Activated naive CD8-positive, alpha-beta T cell treated with anti-CD3 and anti-CD28 coated beads, Interleukin-2, amount 50 U/mL, for 24 hours (primary cell): Measurements from ENCODE around the gene CTTN.

Experiments used
- ATAC-seq: fragments of 150-1000 bp; cut with Tn5 transposase; one replicate; pipeline ENCODE4 v1.10.0; 2021
- DNase-seq: peaks from one replicate; pipeline ENCODE4 v3.0.0; 2021
- H3K27ac Mint-ChIP-seq: one replicate; pipeline ENCODE4 v1.8.0; 2021; ENCODE audit warnings: mild to moderate bottlenecking, mixed read lengths
- H3K27me3 Mint-ChIP-seq: one replicate; pipeline ENCODE4 v1.8.0; 2021; ENCODE audit warnings: mixed read lengths
- H3K36me3 Mint-ChIP-seq: one replicate; pipeline ENCODE4 v1.8.0; 2021; ENCODE audit warnings: low read depth, mixed read lengths
- H3K4me1 Mint-ChIP-seq: one replicate; pipeline ENCODE4 v1.8.0; 2021; ENCODE audit warnings: mixed read lengths
- H3K4me3 Mint-ChIP-seq: one replicate; pipeline ENCODE4 v1.8.0; 2021; ENCODE audit warnings: mild to moderate bottlenecking, moderate library complexity, mixed read lengths
- H3K9me3 Mint-ChIP-seq: one replicate; pipeline ENCODE4 v1.8.0; 2021; ENCODE audit warnings: mixed read lengths

CTTN gene

GRCh38 chr11:70397983-70398833 is at the start of gene CTTN:
TSS of gene CTTN (plus strand) at chr11:70398529. CDS start at chr11:70407298, 8,769 bp downstream.
- ATAC-seq (peak; percentile 58), DNase-seq (peak; percentile 78)
- peaks cover 55% of the 10 kb centered on the region for H3K4me1 Mint-ChIP-seq
- peaks cover 61% of the 10 kb centered on the region for H3K27me3 Mint-ChIP-seq
- H3K4me3 Mint-ChIP-seq, result peak within 1 kb of the TSS; percentile 84
- H3K36me3 Mint-ChIP-seq, result peaks cover 18% of the 10 kb centered on the region
- H3K9me3 Mint-ChIP-seq, result no peaks in the 10 kb centered on the region
- peak within 1 kb of the TSS; percentile 91 for H3K27ac Mint-ChIP-seq

DNA sequence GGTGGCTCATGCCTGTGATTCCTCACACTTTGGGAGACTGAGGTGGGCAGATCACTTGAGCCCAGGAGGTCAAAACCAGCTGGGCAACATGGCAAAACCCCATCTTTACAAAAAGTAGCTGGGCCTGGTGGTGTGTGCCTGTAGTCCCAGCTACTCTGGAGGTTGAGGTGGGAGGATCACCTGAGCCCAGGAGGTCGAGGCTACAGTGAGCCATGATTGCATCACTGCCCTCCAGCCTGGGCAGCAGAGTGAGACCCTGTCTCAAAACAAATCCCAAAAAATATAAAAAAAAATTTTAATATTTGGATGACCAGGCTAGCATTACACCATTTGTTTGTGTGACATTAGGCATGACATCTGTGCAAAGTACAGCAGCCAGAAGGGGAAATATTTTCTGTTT is 49.7 kb upstream of the CTTN start:
- Mint-ChIP-seq H3K9me3 (no peaks in the 10 kb centered on the region), H3K4me1 (no peaks in the 10 kb centered on the region), H3K27ac (no peak overlapping the region), H3K36me3 (peaks cover 24% of the 10 kb centered on the region), H3K4me3 (no peak overlapping the region), H3K27me3 (no peaks in the 10 kb centered on the region)
- ATAC-seq (no peak), DNase-seq (no peak)

DNA sequence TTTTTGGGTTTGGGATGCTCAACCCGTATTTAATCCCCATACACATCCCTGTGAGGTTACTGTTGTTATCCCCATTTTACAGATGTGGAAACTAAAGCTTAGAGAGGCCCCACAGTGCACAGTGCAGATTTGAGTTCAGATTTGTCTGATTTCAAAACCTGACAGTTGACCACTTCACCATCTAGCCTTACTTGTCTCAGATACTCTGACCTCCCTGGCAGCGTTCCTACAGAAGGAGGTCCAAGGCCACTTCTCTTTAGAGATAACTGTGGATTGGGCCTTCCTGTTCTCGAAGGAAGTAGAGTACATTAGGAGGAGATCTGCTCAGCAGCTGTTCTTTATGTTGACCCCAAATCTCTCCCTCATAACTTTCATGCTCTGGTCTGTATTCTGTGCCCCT is 46.7 kb upstream of the CTTN start:
- ATAC-seq, result no peak
- Mint-ChIP-seq H3K27ac (no peak overlapping the region), H3K27me3 (no peaks in the 10 kb centered on the region), H3K9me3 (no peaks in the 10 kb centered on the region), H3K4me3 (no peak overlapping the region), H3K36me3 (peaks cover 45% of the 10 kb centered on the region), H3K4me1 (no peaks in the 10 kb centered on the region)
- DNase-seq, result no peak

GRCh38 chr11:70352100-70352499 is 46.2 kb upstream of the CTTN start:
- H3K36me3 Mint-ChIP-seq, result peaks cover 45% of the 10 kb centered on the region
- H3K4me1 Mint-ChIP-seq, result no peaks in the 10 kb centered on the region
- ATAC-seq (no peak), DNase-seq (no peak)
- H3K27me3 Mint-ChIP-seq, result no peaks in the 10 kb centered on the region
- no peak overlapping the region for H3K27ac Mint-ChIP-seq
- no peak overlapping the region for H3K4me3 Mint-ChIP-seq
- no peaks in the 10 kb centered on the region for H3K9me3 Mint-ChIP-seq

DNA sequence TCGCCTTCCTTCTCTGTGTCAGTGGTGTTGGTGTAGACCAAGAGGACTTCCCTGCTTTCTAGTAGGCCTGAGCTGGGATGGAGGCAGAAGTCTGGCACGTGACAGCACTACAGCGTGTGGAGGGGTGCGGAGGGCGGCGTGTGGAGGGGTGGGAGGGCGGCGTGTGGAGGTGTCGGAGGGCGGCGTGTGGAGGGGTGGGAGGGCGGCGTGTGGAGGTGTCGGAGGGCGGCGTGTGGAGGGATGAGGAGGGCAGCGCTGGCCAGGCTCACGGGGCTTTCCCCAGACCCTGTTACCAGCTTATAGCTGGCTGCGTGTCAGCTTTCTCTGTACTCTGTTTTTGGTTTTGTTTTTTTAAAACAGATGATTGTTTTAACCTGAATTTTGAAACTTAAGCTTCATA is 45.7 kb upstream of the CTTN start:
- H3K36me3 Mint-ChIP-seq, result peaks cover 43% of the 10 kb centered on the region
- no peak for DNase-seq
- H3K27ac Mint-ChIP-seq, result no peak overlapping the region
- no peaks in the 10 kb centered on the region for H3K27me3 Mint-ChIP-seq
- H3K4me3 Mint-ChIP-seq, result no peak overlapping the region
- no peak for ATAC-seq
- H3K9me3 Mint-ChIP-seq, result no peaks in the 10 kb centered on the region
- no peaks in the 10 kb centered on the region for H3K4me1 Mint-ChIP-seq

GRCh38 chr11:70353329-70353728 is 45.0 kb upstream of the CTTN start:
- peaks cover 45% of the 10 kb centered on the region for H3K36me3 Mint-ChIP-seq
- no peaks in the 10 kb centered on the region for H3K27me3 Mint-ChIP-seq
- DNase-seq (no peak), ATAC-seq (no peak)
- H3K4me3 Mint-ChIP-seq, result no peak overlapping the region
- no peaks in the 10 kb centered on the region for H3K9me3 Mint-ChIP-seq
- H3K4me1 Mint-ChIP-seq, result no peaks in the 10 kb centered on the region
- H3K27ac Mint-ChIP-seq, result no peak overlapping the region

DNA sequence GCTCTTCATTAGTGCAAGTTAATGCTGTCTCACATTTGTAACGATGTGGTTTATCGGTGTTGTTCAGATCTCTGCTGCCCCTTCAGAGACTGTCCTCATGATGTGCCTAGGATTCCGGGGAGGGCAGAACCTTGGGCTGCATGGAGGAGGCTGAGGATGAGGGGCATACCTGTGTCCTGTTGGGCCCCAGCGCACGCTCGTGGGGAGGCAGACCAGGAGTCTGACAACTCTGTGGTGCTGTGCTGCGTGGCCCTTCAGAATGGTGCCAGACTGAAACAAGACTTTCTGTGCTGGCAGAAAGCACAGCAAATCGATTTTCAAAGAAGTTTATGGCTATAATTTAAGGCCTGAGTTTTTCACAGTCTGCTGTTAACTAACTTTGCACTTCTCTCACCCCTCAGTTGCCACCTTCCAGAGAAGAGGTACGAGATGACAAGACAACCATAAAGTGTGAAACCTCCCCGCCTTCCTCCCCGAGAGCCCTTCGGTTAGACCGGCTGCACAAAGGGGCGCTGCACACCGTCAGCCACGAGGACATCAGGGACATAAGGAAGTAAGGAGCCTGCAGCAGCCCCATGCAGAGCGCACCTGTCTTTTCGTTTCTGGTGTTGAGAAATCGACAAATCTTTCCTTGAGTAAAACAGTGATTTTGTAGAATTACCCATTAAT is 44.3 kb upstream of the CTTN start:
- H3K27me3 Mint-ChIP-seq, result no peaks in the 10 kb centered on the region
- DNase-seq (no peak), ATAC-seq (no peak)
- H3K27ac Mint-ChIP-seq, result no peak overlapping the region
- no peaks in the 10 kb centered on the region for H3K4me1 Mint-ChIP-seq
- no peaks in the 10 kb centered on the region for H3K9me3 Mint-ChIP-seq
- H3K36me3 Mint-ChIP-seq, result peaks cover 51% of the 10 kb centered on the region
- no peak overlapping the region for H3K4me3 Mint-ChIP-seq

DNA sequence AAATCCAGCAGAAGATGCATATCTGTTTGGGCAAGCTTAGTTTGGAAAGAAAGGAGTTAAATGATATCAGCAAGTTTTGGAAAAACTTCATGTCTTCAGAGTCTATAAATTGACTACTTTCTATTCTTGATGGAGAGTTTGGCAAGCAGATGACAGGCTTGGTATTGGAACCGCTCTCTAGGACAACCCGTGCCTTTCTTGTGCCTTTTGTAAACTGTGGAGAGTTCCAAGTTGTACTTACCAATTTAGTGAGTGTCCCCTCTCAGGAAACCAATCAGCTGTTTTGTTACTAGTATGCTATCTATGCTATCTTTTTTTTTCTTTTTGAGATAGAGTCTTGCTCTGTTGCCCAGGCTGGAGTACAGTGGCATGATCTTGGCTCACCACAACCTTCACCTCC is 43.7 kb upstream of the CTTN start:
- H3K27ac Mint-ChIP-seq, result no peak overlapping the region
- peaks cover 53% of the 10 kb centered on the region for H3K36me3 Mint-ChIP-seq
- DNase-seq, result no peak
- no peaks in the 10 kb centered on the region for H3K9me3 Mint-ChIP-seq
- H3K4me3 Mint-ChIP-seq, result no peak overlapping the region
- no peaks in the 10 kb centered on the region for H3K27me3 Mint-ChIP-seq
- ATAC-seq, result no peak
- no peaks in the 10 kb centered on the region for H3K4me1 Mint-ChIP-seq

DNA sequence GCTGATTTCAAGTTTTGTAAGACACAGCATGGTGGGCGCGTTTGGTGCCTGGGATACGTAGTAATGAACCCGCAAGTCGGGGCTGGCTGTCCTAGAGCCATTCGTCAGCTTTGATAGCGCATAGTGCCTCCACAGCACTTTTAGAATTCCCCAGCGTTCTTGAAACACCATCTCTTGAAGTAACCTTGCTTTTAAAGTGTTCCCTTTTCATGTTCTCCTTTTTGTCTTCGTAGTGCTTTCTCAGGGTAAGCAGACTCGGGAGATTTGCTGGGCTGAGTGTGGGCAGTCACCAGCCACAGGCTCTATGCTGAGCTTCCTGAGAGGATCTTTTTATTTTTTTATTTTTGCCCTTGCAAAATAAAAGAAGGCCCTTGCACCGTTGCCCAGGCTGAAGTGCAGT is 39.6 kb upstream of the CTTN start:
- Mint-ChIP-seq H3K4me3 (no peak overlapping the region), H3K27me3 (no peaks in the 10 kb centered on the region), H3K36me3 (peaks cover 74% of the 10 kb centered on the region), H3K9me3 (no peaks in the 10 kb centered on the region), H3K4me1 (peaks cover 6% of the 10 kb centered on the region), H3K27ac (no peak overlapping the region)
- DNase-seq (no peak), ATAC-seq (no peak)

DNA sequence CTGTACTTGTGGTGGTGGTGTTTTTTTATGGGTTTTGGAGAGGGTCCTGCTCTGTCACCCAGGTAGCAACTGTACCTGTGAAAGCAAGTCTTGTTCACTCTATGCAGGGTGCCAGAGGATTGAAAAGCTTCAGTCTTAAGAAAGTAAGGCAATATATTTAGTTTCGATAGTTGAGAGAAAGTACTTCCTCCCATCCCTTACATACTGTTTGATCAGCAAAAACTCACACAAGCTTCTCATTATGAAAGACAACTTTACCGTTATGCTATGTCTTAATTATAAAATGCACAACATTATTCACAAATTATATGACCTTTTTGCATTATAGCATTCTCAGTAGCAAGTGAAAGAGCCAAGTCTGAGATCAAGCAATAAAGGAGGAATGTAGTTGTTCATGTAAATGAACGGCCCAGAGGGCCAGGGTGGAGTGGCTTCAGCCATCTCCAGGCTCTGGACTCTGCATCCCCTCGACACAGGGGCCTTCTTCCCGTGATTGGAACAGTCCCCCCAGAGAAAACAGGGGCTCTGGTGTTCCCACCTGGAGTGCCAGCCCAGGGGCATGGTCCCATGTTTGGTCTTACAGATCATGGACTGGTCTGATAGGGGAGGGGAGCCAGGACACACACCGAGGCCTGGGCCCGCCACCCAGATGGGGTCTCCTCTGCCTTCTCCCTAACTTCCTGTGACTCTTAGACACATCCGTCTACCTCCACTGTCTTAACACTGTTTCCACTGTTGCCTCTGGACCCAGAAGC is 38.7 kb upstream of the CTTN start:
- Mint-ChIP-seq H3K4me1 (peaks cover 14% of the 10 kb centered on the region), H3K36me3 (peaks cover 73% of the 10 kb centered on the region), H3K9me3 (no peaks in the 10 kb centered on the region), H3K4me3 (no peak overlapping the region), H3K27ac (no peak overlapping the region), H3K27me3 (no peaks in the 10 kb centered on the region)
- no peak for DNase-seq
- ATAC-seq, result no peak

DNA sequence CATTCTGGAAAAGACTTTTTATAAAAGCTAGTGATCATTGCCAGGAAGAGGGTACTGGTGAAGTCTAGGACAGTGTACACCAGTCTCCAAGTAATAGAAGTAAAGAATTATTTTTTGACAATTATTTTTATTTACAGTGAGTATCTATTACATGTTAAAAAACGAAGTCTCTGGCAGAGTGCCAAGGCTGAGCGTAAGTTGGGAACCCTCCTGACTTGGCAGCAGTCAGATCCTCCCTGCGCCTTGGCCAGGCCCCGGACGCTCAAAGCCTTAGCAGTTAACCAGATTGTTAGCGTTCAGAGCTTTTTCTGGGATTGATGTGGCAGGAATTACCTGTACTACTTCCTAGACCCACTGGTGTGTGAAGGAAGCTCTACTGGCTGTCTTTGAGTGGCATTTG is 38.1 kb upstream of the CTTN start:
- Mint-ChIP-seq H3K4me3 (no peak overlapping the region), H3K9me3 (no peaks in the 10 kb centered on the region), H3K27me3 (peaks cover 3% of the 10 kb centered on the region), H3K27ac (no peak overlapping the region), H3K4me1 (peaks cover 20% of the 10 kb centered on the region), H3K36me3 (peaks cover 72% of the 10 kb centered on the region)
- DNase-seq (no peak), ATAC-seq (no peak)

DNA sequence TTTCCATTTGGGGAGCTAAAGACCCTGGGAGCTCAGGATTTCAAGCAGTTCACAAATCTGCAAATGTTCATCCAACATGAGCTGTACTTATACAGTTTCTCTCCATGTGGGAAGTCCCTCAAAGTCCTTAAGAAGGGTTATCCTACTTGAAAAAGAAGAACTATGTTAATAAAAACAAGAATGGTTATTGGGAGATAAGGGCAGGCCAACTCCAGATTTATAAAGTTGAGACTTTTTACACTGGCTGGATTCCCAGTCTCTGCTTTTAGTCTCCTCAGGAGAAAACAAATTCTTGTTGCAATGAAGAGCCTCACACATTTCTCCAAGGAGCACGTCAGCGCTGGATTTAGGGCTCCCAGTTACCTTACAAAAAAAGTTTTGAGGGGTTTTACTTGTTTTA is 34.2 kb upstream of the CTTN start:
- H3K9me3 Mint-ChIP-seq, result no peaks in the 10 kb centered on the region
- H3K36me3 Mint-ChIP-seq, result peaks cover 64% of the 10 kb centered on the region
- peaks cover 42% of the 10 kb centered on the region for H3K4me1 Mint-ChIP-seq
- no peak for ATAC-seq
- DNase-seq, result no peak
- peaks cover 3% of the 10 kb centered on the region for H3K27me3 Mint-ChIP-seq
- H3K4me3 Mint-ChIP-seq, result peak overlapping the region; percentile 14
- peak overlapping the region; percentile 95 for H3K27ac Mint-ChIP-seq

- peaks cover 3% of the 10 kb centered on the region for H3K27me3 Mint-ChIP-seq
- H3K36me3 Mint-ChIP-seq, result peaks cover 68% of the 10 kb centered on the region
- peaks cover 42% of the 10 kb centered on the region for H3K4me1 Mint-ChIP-seq
- ATAC-seq (peak; percentile 97), DNase-seq (peak; percentile 82)
- H3K27ac Mint-ChIP-seq, result peak overlapping the region; percentile 95
- no peaks in the 10 kb centered on the region for H3K9me3 Mint-ChIP-seq
- H3K4me3 Mint-ChIP-seq, result peak overlapping the region; percentile 74
Observed at GRCh38 chr11:70364745-70365543, 33.4 kb upstream of the CTTN start.

- H3K4me1 Mint-ChIP-seq, result peaks cover 42% of the 10 kb centered on the region
- peaks cover 3% of the 10 kb centered on the region for H3K27me3 Mint-ChIP-seq
- H3K9me3 Mint-ChIP-seq, result no peaks in the 10 kb centered on the region
- peak; percentile 29 for ATAC-seq
- peak overlapping the region; percentile 74 for H3K4me3 Mint-ChIP-seq
- H3K36me3 Mint-ChIP-seq, result peaks cover 69% of the 10 kb centered on the region
- DNase-seq, result no peak
- H3K27ac Mint-ChIP-seq, result peak overlapping the region; percentile 95
Observed at GRCh38 chr11:70365544-70365927, 32.8 kb upstream of the CTTN start.
